Measurements from ENCODE around the gene PCDH15.
"Not testable (repeated sequence)": the region's sequence is repeated elsewhere in the genome, so short reads cannot be mapped to it uniquely, and the experiment has no call there.

PCDH15 gene

GRCh38 chr10:54478601-54479000 is 322.4 kb downstream of the PCDH15 start:
- no peak overlapping the region for H3K27ac Mint-ChIP-seq
- no peak for DNase-seq (ENCODE audit: low spot score)
- no peaks in the 10 kb centered on the region for H3K4me1 Mint-ChIP-seq (ENCODE audit: low read depth)
- H3K4me3 Mint-ChIP-seq, result no peak overlapping the region
- peaks cover 5% of the 10 kb centered on the region for H3K9me3 Mint-ChIP-seq
- no peaks in the 10 kb centered on the region for H3K36me3 Mint-ChIP-seq (ENCODE audit: low read depth)
- H3K27me3 Mint-ChIP-seq (ENCODE audit: low read depth), result no peaks in the 10 kb centered on the region

GRCh38 chr10:54477738-54478137 is 323.3 kb downstream of the PCDH15 start:
- Mint-ChIP-seq H3K9me3 (peaks cover 9% of the 10 kb centered on the region), H3K4me1 (ENCODE audit: low read depth) (no peaks in the 10 kb centered on the region), H3K36me3 (ENCODE audit: low read depth) (no peaks in the 10 kb centered on the region), H3K4me3 (no peak overlapping the region), H3K27ac (no peak overlapping the region), H3K27me3 (ENCODE audit: low read depth) (no peaks in the 10 kb centered on the region)
- DNase-seq (ENCODE audit: low spot score), result no peak

DNA sequence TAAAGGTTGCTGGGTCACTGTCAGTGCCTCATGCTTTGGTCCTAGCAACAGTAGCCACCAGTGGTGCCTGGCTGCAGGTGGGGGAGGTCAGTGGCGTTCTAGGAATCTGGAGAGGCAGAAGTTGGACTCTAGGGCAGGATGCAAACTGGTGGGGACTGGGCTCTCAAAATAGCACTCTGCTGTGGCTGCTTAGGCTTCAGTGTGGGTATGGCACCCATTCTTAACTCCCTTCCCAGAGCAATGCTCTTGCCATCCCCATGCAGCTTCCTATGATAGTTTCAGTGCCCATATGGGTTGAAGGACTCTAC is 330.8 kb downstream of the PCDH15 start:
- no peak overlapping the region for H3K27ac Mint-ChIP-seq
- no peak for DNase-seq (ENCODE audit: low spot score)
- peaks cover 13% of the 10 kb centered on the region for H3K9me3 Mint-ChIP-seq
- H3K4me3 Mint-ChIP-seq, result no peak overlapping the region
- no peaks in the 10 kb centered on the region for H3K27me3 Mint-ChIP-seq (ENCODE audit: low read depth)
- H3K4me1 Mint-ChIP-seq (ENCODE audit: low read depth), result no peaks in the 10 kb centered on the region
- no peaks in the 10 kb centered on the region for H3K36me3 Mint-ChIP-seq (ENCODE audit: low read depth)

- Mint-ChIP-seq H3K27me3 (ENCODE audit: low read depth) (no peaks in the 10 kb centered on the region), H3K36me3 (ENCODE audit: low read depth) (no peaks in the 10 kb centered on the region), H3K4me3 (no peak overlapping the region), H3K4me1 (ENCODE audit: low read depth) (no peaks in the 10 kb centered on the region), H3K27ac (no peak overlapping the region), H3K9me3 (peaks cover 14% of the 10 kb centered on the region)
- DNase-seq (ENCODE audit: low spot score), result no peak
These were observed 331.3 kb downstream of the PCDH15 start for GRCh38 chr10:54469587-54470323.

GRCh38 chr10:54454271-54454670 is 346.8 kb downstream of the PCDH15 start:
- H3K4me1 Mint-ChIP-seq (ENCODE audit: low read depth), result no peaks in the 10 kb centered on the region
- DNase-seq (ENCODE audit: low spot score), result no peak

GRCh38 chr10:54449056-54449455 is 352.0 kb downstream of the PCDH15 start:
- Mint-ChIP-seq H3K4me1 (ENCODE audit: low read depth) (no peaks in the 10 kb centered on the region), H3K36me3 (ENCODE audit: low read depth) (no peaks in the 10 kb centered on the region)

More at GRCh38 chr10:54454271-54454670, 346.8 kb downstream of the PCDH15 start:
- H3K36me3 Mint-ChIP-seq (ENCODE audit: low read depth), result no peaks in the 10 kb centered on the region
- H3K27me3 Mint-ChIP-seq (ENCODE audit: low read depth), result no peaks in the 10 kb centered on the region
- H3K4me3 Mint-ChIP-seq, result no peak overlapping the region
- peaks cover 11% of the 10 kb centered on the region for H3K9me3 Mint-ChIP-seq
- no peak overlapping the region for H3K27ac Mint-ChIP-seq

GRCh38 chr10:54444170-54444569 is 356.9 kb downstream of the PCDH15 start:
- DNase-seq (ENCODE audit: low spot score), result no peak
- H3K27me3 Mint-ChIP-seq (ENCODE audit: low read depth), result no peaks in the 10 kb centered on the region
- no peaks in the 10 kb centered on the region for H3K36me3 Mint-ChIP-seq (ENCODE audit: low read depth)
- H3K9me3 Mint-ChIP-seq, result peaks cover 13% of the 10 kb centered on the region
- H3K4me3 Mint-ChIP-seq, result no peak overlapping the region
- H3K4me1 Mint-ChIP-seq (ENCODE audit: low read depth), result no peaks in the 10 kb centered on the region
- no peak overlapping the region for H3K27ac Mint-ChIP-seq

More at GRCh38 chr10:54449056-54449455, 352.0 kb downstream of the PCDH15 start:
- Mint-ChIP-seq H3K4me3 (no peak overlapping the region), H3K9me3 (peaks cover 10% of the 10 kb centered on the region), H3K27me3 (ENCODE audit: low read depth) (no peaks in the 10 kb centered on the region), H3K27ac (no peak overlapping the region)
- DNase-seq (ENCODE audit: low spot score), result no peak

- no peaks in the 10 kb centered on the region for H3K27me3 Mint-ChIP-seq (ENCODE audit: low read depth)
- H3K4me3 Mint-ChIP-seq, result no peak overlapping the region
- H3K4me1 Mint-ChIP-seq (ENCODE audit: low read depth), result no peaks in the 10 kb centered on the region
- peaks cover 7% of the 10 kb centered on the region for H3K9me3 Mint-ChIP-seq
- no peak for DNase-seq (ENCODE audit: low spot score)
- no peak overlapping the region for H3K27ac Mint-ChIP-seq
- no peaks in the 10 kb centered on the region for H3K36me3 Mint-ChIP-seq (ENCODE audit: low read depth)
These were observed 359.8 kb downstream of the PCDH15 start for GRCh38 chr10:54441275-54441674.

- H3K4me1 Mint-ChIP-seq (ENCODE audit: low read depth), result no peaks in the 10 kb centered on the region
- H3K4me3 Mint-ChIP-seq, result no peak overlapping the region
- no peaks in the 10 kb centered on the region for H3K36me3 Mint-ChIP-seq (ENCODE audit: low read depth)
- no peaks in the 10 kb centered on the region for H3K27me3 Mint-ChIP-seq (ENCODE audit: low read depth)
- DNase-seq (ENCODE audit: low spot score), result no peak
- peaks cover 25% of the 10 kb centered on the region for H3K9me3 Mint-ChIP-seq
- no peak overlapping the region for H3K27ac Mint-ChIP-seq
These were observed 366.2 kb downstream of the PCDH15 start for GRCh38 chr10:54434782-54435181.

GRCh38 chr10:54415483-54415882 is 385.5 kb downstream of the PCDH15 start:
- H3K9me3 Mint-ChIP-seq, result peaks cover 21% of the 10 kb centered on the region
- no peaks in the 10 kb centered on the region for H3K4me1 Mint-ChIP-seq (ENCODE audit: low read depth)
- DNase-seq (ENCODE audit: low spot score), result no peak

GRCh38 chr10:54402576-54402975 is 398.5 kb downstream of the PCDH15 start:
- no peak overlapping the region for H3K4me3 Mint-ChIP-seq
- H3K36me3 Mint-ChIP-seq (ENCODE audit: low read depth), result no peaks in the 10 kb centered on the region
- no peaks in the 10 kb centered on the region for H3K27me3 Mint-ChIP-seq (ENCODE audit: low read depth)
- DNase-seq (ENCODE audit: low spot score), result no peak
- H3K4me1 Mint-ChIP-seq (ENCODE audit: low read depth), result no peaks in the 10 kb centered on the region
- H3K27ac Mint-ChIP-seq, result no peak overlapping the region
- peaks cover 11% of the 10 kb centered on the region for H3K9me3 Mint-ChIP-seq

More at GRCh38 chr10:54415483-54415882, 385.5 kb downstream of the PCDH15 start:
- Mint-ChIP-seq H3K4me3 (no peak overlapping the region), H3K36me3 (ENCODE audit: low read depth) (no peaks in the 10 kb centered on the region), H3K27me3 (ENCODE audit: low read depth) (no peaks in the 10 kb centered on the region), H3K27ac (no peak overlapping the region)

DNA sequence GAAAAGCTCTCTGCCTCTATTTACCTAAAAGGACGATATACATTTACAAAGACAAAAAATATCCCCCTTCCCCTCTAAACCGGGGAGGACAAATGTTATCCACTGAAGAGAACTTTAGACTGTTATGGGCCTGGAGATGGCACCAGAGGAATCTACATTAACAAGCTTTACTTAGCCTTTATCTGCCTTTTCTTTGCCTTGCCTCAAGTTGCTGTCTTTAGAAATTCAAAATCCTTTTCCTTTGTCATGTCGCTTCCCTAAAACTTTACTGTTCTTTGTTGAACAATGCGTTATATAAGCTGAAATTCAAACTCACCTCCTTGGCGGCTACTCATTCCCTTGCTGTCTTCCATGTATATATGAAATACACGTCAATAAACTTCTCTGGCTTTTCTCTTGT is 405.0 kb downstream of the PCDH15 start:
- Mint-ChIP-seq H3K36me3 (ENCODE audit: low read depth) (no peaks in the 10 kb centered on the region), H3K27ac (no peak overlapping the region), H3K27me3 (ENCODE audit: low read depth) (no peaks in the 10 kb centered on the region), H3K4me3 (no peak overlapping the region), H3K4me1 (ENCODE audit: low read depth) (no peaks in the 10 kb centered on the region), H3K9me3 (peaks cover 15% of the 10 kb centered on the region)
- DNase-seq (ENCODE audit: low spot score), result no peak

- DNase-seq (ENCODE audit: low spot score); H3K27me3 Mint-ChIP-seq (ENCODE audit: low read depth); H3K4me1 Mint-ChIP-seq (ENCODE audit: low read depth); H3K36me3 Mint-ChIP-seq (ENCODE audit: low read depth); H3K4me3 Mint-ChIP-seq; H3K27ac Mint-ChIP-seq: not testable (repeated sequence)
- peaks cover 24% of the 10 kb centered on the region for H3K9me3 Mint-ChIP-seq
These were observed 406.4 kb downstream of the PCDH15 start for GRCh38 chr10:54394598-54394997.

DNA sequence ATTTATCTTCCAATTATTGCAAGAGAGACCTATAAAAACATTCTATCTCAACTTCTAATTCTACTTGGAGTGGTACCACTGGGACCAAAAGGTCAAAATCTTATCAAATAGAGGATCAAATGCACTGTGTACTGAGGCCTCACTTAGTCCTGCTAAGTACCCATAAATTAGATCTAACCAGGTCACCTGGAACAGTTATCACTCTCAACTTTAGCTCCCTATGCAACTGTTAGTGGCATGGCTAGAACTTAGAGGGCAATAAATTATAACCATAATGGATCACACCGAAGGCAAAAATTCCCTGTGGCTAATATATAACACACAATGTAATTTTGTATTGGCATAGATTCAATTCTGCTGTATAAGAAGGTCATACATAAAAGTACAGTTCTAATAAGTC is 428.9 kb downstream of the PCDH15 start:
- DNase-seq (ENCODE audit: low spot score), result no peak
- no peak overlapping the region for H3K4me3 Mint-ChIP-seq
- peaks cover 2% of the 10 kb centered on the region for H3K9me3 Mint-ChIP-seq
- no peaks in the 10 kb centered on the region for H3K4me1 Mint-ChIP-seq (ENCODE audit: low read depth)
- H3K36me3 Mint-ChIP-seq (ENCODE audit: low read depth), result no peaks in the 10 kb centered on the region
- H3K27ac Mint-ChIP-seq, result no peak overlapping the region
- no peaks in the 10 kb centered on the region for H3K27me3 Mint-ChIP-seq (ENCODE audit: low read depth)

- Mint-ChIP-seq H3K27ac (no peak overlapping the region), H3K9me3 (peaks cover 11% of the 10 kb centered on the region), H3K4me3 (no peak overlapping the region), H3K36me3 (ENCODE audit: low read depth) (no peaks in the 10 kb centered on the region), H3K27me3 (ENCODE audit: low read depth) (no peaks in the 10 kb centered on the region), H3K4me1 (ENCODE audit: low read depth) (no peaks in the 10 kb centered on the region)
- DNase-seq (ENCODE audit: low spot score), result no peak
These were observed 432.0 kb downstream of the PCDH15 start for GRCh38 chr10:54368984-54369383.

All from T-helper 2 cell treated with Interferon-gamma antibody and Interleukin-4, amounts not matched to agents 5 μg/mL and 100 μg/mL, for 36 hours (primary cell).